Panc1 (cell line): Measurements from ENCODE around the gene SSH2. TPM values are rescaled to one million over a fixed set of nuclear protein-coding genes. Genes with fewer than 3 reads are reported as not detected.
"Not testable (repeated sequence)": the region's sequence is repeated elsewhere in the genome, so short reads cannot be mapped to it uniquely, and the experiment has no call there.

Experiments
- ATAC-seq: fragments of 200-7000 bp; cut with Tn5 transposase; 2 replicates; pipeline ENCODE4 v1.9.1; 2020; ENCODE audit warnings: mild to moderate bottlenecking, moderate library complexity
- BruUV-seq: library from RNA; stranded (reverse); fragments of 400-500 nt; replicated peaks from 2 replicates; lab custom pipeline; 2021; lab: Mats Ljungman, UMichigan
- CTCF ChIA-PET: fragments of 300-600 bp; sonication (Branson Sonifier 250); formaldehyde crosslinking; loops from one replicate; lab custom pipeline; 2022; ENCODE audit warnings: antibody characterized with exemption; lab: Charles Lee
- POLR2A ChIA-PET: fragments of 300-600 bp; sonication (Branson Sonifier 250); formaldehyde crosslinking; loops from one replicate; lab custom pipeline; 2022; ENCODE audit warnings: antibody characterized with exemption; lab: Charles Lee
- DNase-seq: peaks from one replicate; pipeline ENCODE4 v3.0.0-alpha.2; 2010; ENCODE audit warnings: low read depth, low spot score
- H3K27ac ChIP-seq: 2 replicates; pipeline ENCODE4 v1.5.1; 2011; ENCODE audit warnings: mild to moderate bottlenecking, low read length, inconsistent platforms
- H3K27me3 ChIP-seq: fragments of 200-500 bp; sonication (Bioruptor generic); 2 replicates; pipeline ENCODE4 v1.6.0; 2014; ENCODE audit warnings: low read length, inconsistent platforms; ENCODE audit not compliant: control insufficient read depth, insufficient read depth
- H3K36me3 ChIP-seq: fragments of 200-500 bp; sonication (Bioruptor generic); 2 replicates; pipeline ENCODE4 v1.5.1; 2014; ENCODE audit warnings: inconsistent platforms, mild to moderate bottlenecking, low read length, moderate library complexity; ENCODE audit not compliant: control insufficient read depth, insufficient read depth
- H3K4me1 ChIP-seq: 2 replicates; pipeline ENCODE4 v1.5.1; 2011; ENCODE audit warnings: inconsistent platforms, mild to moderate bottlenecking, low read length, moderate library complexity; ENCODE audit not compliant: control insufficient read depth, insufficient read depth
- H3K4me3 ChIP-seq, 2 experiments: 2 replicates each; pipeline ENCODE4 v1.5.1; 2011 to 2012; ENCODE audit warnings: low read depth in 2 of 2, low read length in 2 of 2, mild to moderate bottlenecking in 2 of 2, inconsistent platforms in 1 of 2, moderate library complexity in 1 of 2
- H3K9me3 ChIP-seq: fragments of 200-500 bp; sonication (Bioruptor generic); 2 replicates; pipeline ENCODE4 v1.5.1; 2014; ENCODE audit warnings: low read depth, mild to moderate bottlenecking, inconsistent platforms, low read length, moderate library complexity; ENCODE audit not compliant: control insufficient read depth, insufficient read depth
- CTCF ChIP-seq: fragments of 450-650 bp; IDR thresholded peaks from 2 replicates; pipeline ENCODE4 v1.5.1; 2017; ENCODE audit warnings: mild to moderate bottlenecking
- POLR2AphosphoS5 ChIP-seq: IDR thresholded peaks from 2 replicates; pipeline ENCODE4 v1.6.1; 2012; ENCODE audit warnings: mild to moderate bottlenecking, low read depth, low read length, moderate library complexity
- REST ChIP-seq, 2 experiments: IDR thresholded peaks; 2 replicates each; pipeline ENCODE4 v1.6.1; 2011 to 2012; ENCODE audit warnings: low read depth in 2 of 2, control low read depth in 1 of 2, low read length in 1 of 2, mild to moderate bottlenecking in 1 of 2, moderate library complexity in 1 of 2; ENCODE audit not compliant: insufficient read depth in 1 of 2
- SIN3A ChIP-seq: IDR thresholded peaks from 2 replicates; pipeline ENCODE4 v1.6.1; 2012; ENCODE audit warnings: low read depth, mild to moderate bottlenecking, low read length, moderate library complexity, borderline replicate concordance; ENCODE audit not compliant: insufficient read depth
- TCF7L2 ChIP-seq: IDR thresholded peaks from 2 replicates; pipeline ENCODE4 v1.6.1; 2011; ENCODE audit warnings: mild to moderate bottlenecking, low read depth, low read length, inconsistent platforms
- in situ Hi-C: cut with HindIII; loops from 2 replicates; pipeline ENCODE4 v1.10.0; 2016; ENCODE audit warnings: low sequenced_read_pairs, low pct_unique_long_range_greater_than_20kb
- intact Hi-C: fragments of 100-400 bp; cut with micrococcal nuclease; formaldehyde crosslinking; loops from one replicate; pipeline ENCODE4 v1.10.0; 2022; ENCODE audit not compliant: unreplicated experiment
- total RNA-seq: library from RNA; stranded (reverse); gene quantifications from one replicate; pipeline ENCODE4 v1.2.1, GENCODE V29; 2021; ENCODE audit not compliant: unreplicated experiment

Gene SSH2
- total RNA-seq, 1 experiment from 2014 or later = 30.6 TPM

DNA sequence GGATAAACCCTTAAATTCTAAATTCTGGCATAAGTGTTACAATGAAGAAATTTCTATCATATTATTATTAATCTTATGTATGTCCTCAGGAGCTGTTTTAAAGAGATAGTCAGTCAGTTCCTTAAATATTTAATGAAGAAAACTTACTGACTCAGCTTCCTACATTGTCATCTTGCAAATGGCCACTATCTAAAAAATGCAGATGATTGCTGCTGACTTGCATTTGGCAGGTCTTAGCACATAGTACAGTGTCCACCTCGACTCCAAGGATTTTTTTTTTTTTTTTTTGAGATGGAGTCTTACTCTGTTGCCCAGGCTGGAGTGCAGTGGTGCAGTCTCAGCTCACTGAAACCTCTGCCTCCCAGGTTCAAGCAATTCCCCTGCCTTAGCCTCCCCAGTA is 252.2 kb downstream of the SSH2 start:
- H3K4me3 ChIP-seq = no peak overlapping the region
- no TSS peak for BruUV-seq
- no peak for TF ChIP-seq CTCF
- TF ChIP-seq TCF7L2 = no peak
- TF ChIP-seq SIN3A = no peak
- TF ChIP-seq REST (IDR thresholded peaks at IDR 0.05; ENCODE audit: insufficient read depth in 1 of 2, low read depth in 2 of 2, low read length in 1 of 2) = no peak
- TF ChIP-seq POLR2AphosphoS5 = no peak
- no peaks in the 10 kb centered on the region for H3K9me3 ChIP-seq
- no peaks in the 10 kb centered on the region for H3K36me3 ChIP-seq
- intact Hi-C loops = no loop called here
- H3K27me3 ChIP-seq = no peaks in the 10 kb centered on the region
- ChIA-PET CTCF (interaction anchor here (0.6 kb wide), 1 partner anchor 107 kb away, joined by 10 read pairs; no protein-coding TSS in a partner anchor), POLR2A (no interaction called here)
- DNase-seq (no peak), ATAC-seq (no peak)
- H3K27ac ChIP-seq = no peak overlapping the region
- no peaks in the 10 kb centered on the region for H3K4me1 ChIP-seq
- in situ Hi-C loops = no loop called here

DNA sequence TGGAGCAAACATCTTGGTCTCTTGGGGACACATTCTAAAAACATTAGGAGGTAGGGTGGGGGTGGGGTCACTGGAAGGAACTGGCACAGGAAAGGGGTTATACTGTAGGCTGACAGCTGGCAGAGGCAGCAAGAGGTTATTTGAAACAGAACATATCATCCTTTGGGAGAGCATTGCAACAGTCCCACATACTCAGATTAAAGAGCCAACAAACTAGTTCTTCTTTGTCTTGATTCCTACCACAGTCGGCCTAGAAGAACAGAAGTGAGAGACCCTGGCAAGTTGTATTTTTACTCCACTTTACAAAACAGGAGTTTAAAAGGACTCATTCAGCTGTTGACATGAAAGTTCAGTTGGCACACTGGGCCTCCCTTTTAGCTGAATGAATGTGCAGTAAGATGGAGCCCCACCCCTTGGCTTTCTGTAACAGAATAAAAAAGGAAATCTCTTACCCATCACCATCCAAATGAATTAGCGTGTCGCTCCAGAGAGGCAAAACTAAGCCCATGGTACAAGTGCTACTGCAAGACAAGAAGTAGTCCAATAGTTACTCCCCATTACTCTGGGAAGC is 252.7 kb downstream of the SSH2 start:
- TF ChIP-seq TCF7L2 = no peak
- TF ChIP-seq CTCF = no peak
- TF ChIP-seq SIN3A = no peak
- Histone ChIP-seq H3K4me1 (no peaks in the 10 kb centered on the region), H3K4me3 (no peak overlapping the region), H3K9me3 (no peaks in the 10 kb centered on the region), H3K36me3 (no peaks in the 10 kb centered on the region), H3K27me3 (no peaks in the 10 kb centered on the region), H3K27ac (no peak overlapping the region)
- ChIA-PET POLR2A (no interaction called here), CTCF (no interaction called here)
- DNase-seq (no peak), ATAC-seq (no peak)
- in situ Hi-C loops = no loop called here
- intact Hi-C loops = no loop called here
- no TSS peak for BruUV-seq

DNA sequence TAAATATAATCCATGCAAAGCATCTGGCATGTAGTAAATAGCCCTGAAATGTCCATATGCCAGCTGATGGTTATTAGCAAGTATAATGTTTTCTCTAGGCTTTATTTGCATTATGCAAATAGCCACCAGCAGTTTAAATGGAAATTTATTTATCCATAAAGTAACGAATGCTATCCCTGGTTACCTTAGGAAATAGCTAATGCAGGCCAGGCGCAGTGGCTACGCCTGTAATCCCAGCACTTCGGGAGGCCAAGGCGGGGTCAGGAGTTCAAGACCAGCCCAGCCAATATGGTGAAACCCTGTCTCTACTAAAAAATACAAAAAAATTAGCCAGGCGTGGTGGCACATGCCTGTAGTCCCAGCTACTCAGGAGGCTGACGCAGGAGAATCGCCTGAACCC is 254.1 kb downstream of the SSH2 start:
- H3K4me3 ChIP-seq, intact Hi-C loops, POLR2A ChIA-PET, H3K27me3 ChIP-seq, CTCF ChIA-PET, H3K36me3 ChIP-seq, H3K4me1 ChIP-seq, in situ Hi-C loops, BruUV-seq, H3K27ac ChIP-seq, H3K9me3 ChIP-seq, DNase-seq, ATAC-seq: not testable (repeated sequence)
